Measurements from ENCODE around the gene LPCAT3.

The LPCAT3 gene

GRCh38 chr12:6946033-6946919 is 72.0 kb downstream of the LPCAT3 start:
- TF ChIP-seq CTCF (IDR thresholded peaks at IDR 0.05; ENCODE audit: low read depth, low read length) (no peak), POLR2A (IDR thresholded peaks at IDR 0.05; ENCODE audit: extremely low read depth, insufficient read length) (no peak), MYC (IDR thresholded peaks at IDR 0.05; ENCODE audit: low read depth, low read length) (no peak), MAX (IDR thresholded peaks at IDR 0.05; ENCODE audit: low read depth, low read length) (no peak)
- no peak for DNase-seq (ENCODE audit: low read depth)
- no peak overlapping the region for H3K4me3 ChIP-seq (ENCODE audit: low read depth, low read length)

GRCh38 chr12:6945613-6946012 is 72.7 kb downstream of the LPCAT3 start:
- no peak for DNase-seq (ENCODE audit: low read depth)
- no peak overlapping the region for H3K4me3 ChIP-seq (ENCODE audit: low read depth, low read length)
- TF ChIP-seq MYC (IDR thresholded peaks at IDR 0.05; ENCODE audit: low read depth, low read length) (no peak), MAX (IDR thresholded peaks at IDR 0.05; ENCODE audit: low read depth, low read length) (no peak), CTCF (IDR thresholded peaks at IDR 0.05; ENCODE audit: low read depth, low read length) (no peak), POLR2A (IDR thresholded peaks at IDR 0.05; ENCODE audit: extremely low read depth, insufficient read length) (no peak)

GRCh38 chr12:6944381-6945186 is 73.7 kb downstream of the LPCAT3 start:
- peak overlapping the region; percentile 75 for H3K4me3 ChIP-seq (ENCODE audit: low read depth, low read length)
- peak; percentile 94 for DNase-seq (ENCODE audit: low read depth)
- no peak for TF ChIP-seq POLR2A (IDR thresholded peaks at IDR 0.05; ENCODE audit: extremely low read depth, insufficient read length)
- 0 out of 2 replicates have a peak, but pooled peaks have one; percentile 32 for TF ChIP-seq MYC (IDR thresholded peaks at IDR 0.05; ENCODE audit: low read depth, low read length)
- TF ChIP-seq CTCF (IDR thresholded peaks at IDR 0.05; ENCODE audit: low read depth, low read length), result peak; percentile 76
- peak; percentile 15; the same call in 1 of the 2 replicates for TF ChIP-seq MAX (IDR thresholded peaks at IDR 0.05; ENCODE audit: low read depth, low read length)

GRCh38 chr12:6943722-6944380 is 74.4 kb downstream of the LPCAT3 start, which contains the start of the genes C12orf57 and RNU7-1:
Gene C12orf57 (plus strand): TSS chr12:6944022. CDS start chr12:6944122, 100 bp downstream.
Gene RNU7-1 (plus strand): TSS chr12:6943816.
- TF ChIP-seq POLR2A (IDR thresholded peaks at IDR 0.05; ENCODE audit: extremely low read depth, insufficient read length) (peak; percentile 100), MYC (IDR thresholded peaks at IDR 0.05; ENCODE audit: low read depth, low read length) (no peak), CTCF (IDR thresholded peaks at IDR 0.05; ENCODE audit: low read depth, low read length) (no peak), MAX (IDR thresholded peaks at IDR 0.05; ENCODE audit: low read depth, low read length) (peak; percentile 18; the same call in 1 of the 2 replicates)
- H3K4me3 ChIP-seq (ENCODE audit: low read depth, low read length), result peak within 1 kb of the TSS; percentile 75
- peak; percentile 97 for DNase-seq (ENCODE audit: low read depth)

GRCh38 chr12:6943389-6943721 is 74.9 kb downstream of the LPCAT3 start:
- H3K4me3 ChIP-seq (ENCODE audit: low read depth, low read length), result no peak overlapping the region
- DNase-seq (ENCODE audit: low read depth), result peak; percentile 91
- TF ChIP-seq MAX (IDR thresholded peaks at IDR 0.05; ENCODE audit: low read depth, low read length) (no peak), POLR2A (IDR thresholded peaks at IDR 0.05; ENCODE audit: extremely low read depth, insufficient read length) (no peak), MYC (IDR thresholded peaks at IDR 0.05; ENCODE audit: low read depth, low read length) (no peak), CTCF (IDR thresholded peaks at IDR 0.05; ENCODE audit: low read depth, low read length) (no peak)
